Measurements from ENCODE around the gene HS1BP3.

The HS1BP3 gene

DNA sequence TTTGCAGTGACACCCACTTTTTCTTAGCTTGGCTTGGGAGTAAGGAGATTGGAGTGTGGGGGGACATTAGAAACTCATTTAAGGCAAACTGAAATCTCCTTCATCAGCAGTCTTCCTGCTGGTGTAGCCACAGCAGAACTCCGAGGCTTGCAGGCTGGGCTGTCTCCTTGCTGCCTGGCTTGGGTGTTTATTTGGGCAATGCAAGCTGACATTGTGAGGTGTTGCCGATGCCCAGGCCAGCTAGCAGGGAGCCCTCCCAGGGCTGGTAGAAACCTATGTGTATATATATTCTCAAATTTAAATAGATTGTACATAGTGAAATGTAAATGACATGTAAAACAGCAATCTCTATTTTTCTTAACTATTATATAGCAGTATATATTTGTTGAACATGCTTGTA, 27.9 kb upstream of the HS1BP3 start:
- DNase-seq (ENCODE audit: low read depth), result no peak
- no peak for TF ChIP-seq CTCF (conservative IDR thresholded peaks at IDR 0.05; ENCODE audit: low read depth, low read length)
- no peak overlapping the region for H3K4me3 ChIP-seq (ENCODE audit: low read depth, low read length)

GRCh38 chr2:20678086-20678395, 27.1 kb upstream of the HS1BP3 start:
- no peak for TF ChIP-seq CTCF (conservative IDR thresholded peaks at IDR 0.05; ENCODE audit: low read depth, low read length)
- no peak overlapping the region for H3K4me3 ChIP-seq (ENCODE audit: low read depth, low read length)
- DNase-seq (ENCODE audit: low read depth), result no peak

- no peak overlapping the region for H3K4me3 ChIP-seq (ENCODE audit: low read depth, low read length)
- peak; percentile 36 for TF ChIP-seq CTCF (conservative IDR thresholded peaks at IDR 0.05; ENCODE audit: low read depth, low read length)
- DNase-seq (ENCODE audit: low read depth), result no peak
Observed at GRCh38 chr2:20677301-20678085, 26.6 kb upstream of the HS1BP3 start.

- no peak overlapping the region for H3K4me3 ChIP-seq (ENCODE audit: low read depth, low read length)
- no peak for DNase-seq (ENCODE audit: low read depth)
- no peak for TF ChIP-seq CTCF (conservative IDR thresholded peaks at IDR 0.05; ENCODE audit: low read depth, low read length)
Observed at GRCh38 chr2:20676353-20677215, 25.7 kb upstream of the HS1BP3 start.

DNA sequence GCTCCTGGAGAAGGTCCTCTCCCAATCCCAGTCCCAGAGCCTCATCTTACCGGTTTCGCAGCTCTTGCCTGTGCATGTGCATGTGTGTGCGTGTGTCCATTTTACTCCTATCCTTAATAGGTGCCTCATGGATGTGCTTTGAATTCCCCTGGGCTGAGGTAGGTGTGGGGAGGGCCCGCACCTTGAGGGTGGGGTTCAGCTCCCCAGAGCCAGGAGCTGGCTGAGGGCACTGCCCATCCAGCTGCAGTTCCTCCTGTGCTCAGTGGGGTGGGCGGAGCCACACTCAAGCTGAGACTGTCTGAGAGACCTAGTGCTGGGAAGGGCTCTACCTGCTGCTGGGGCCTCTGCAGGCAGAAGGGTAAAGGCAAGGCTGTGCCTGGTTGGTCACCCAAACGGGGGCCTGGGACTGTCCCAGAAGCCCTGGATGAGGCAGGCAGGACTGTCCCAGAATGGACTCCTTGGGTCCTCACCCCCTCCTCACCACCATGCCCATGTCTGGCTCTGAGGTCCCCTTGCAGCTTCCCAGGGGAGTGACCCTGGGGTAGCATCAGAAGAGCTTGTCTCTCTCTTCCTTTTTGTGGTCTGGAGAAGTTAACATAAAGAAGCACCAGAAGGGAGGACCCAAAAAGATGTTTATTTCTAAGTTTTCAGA, 24.9 kb upstream of the HS1BP3 start:
- TF ChIP-seq CTCF (conservative IDR thresholded peaks at IDR 0.05; ENCODE audit: low read depth, low read length), result no peak
- DNase-seq (ENCODE audit: low read depth), result no peak
- H3K4me3 ChIP-seq (ENCODE audit: low read depth, low read length), result no peak overlapping the region

GRCh38 chr2:20674974-20675679, 24.2 kb upstream of the HS1BP3 start:
- peak; percentile 5 for TF ChIP-seq CTCF (conservative IDR thresholded peaks at IDR 0.05; ENCODE audit: low read depth, low read length)
- H3K4me3 ChIP-seq (ENCODE audit: low read depth, low read length), result no peak overlapping the region
- DNase-seq (ENCODE audit: low read depth), result peak; percentile 76

All from choroid plexus epithelial cell (primary cell).